ENCODE results near the gene DLG5.

The DLG5 gene

DNA sequence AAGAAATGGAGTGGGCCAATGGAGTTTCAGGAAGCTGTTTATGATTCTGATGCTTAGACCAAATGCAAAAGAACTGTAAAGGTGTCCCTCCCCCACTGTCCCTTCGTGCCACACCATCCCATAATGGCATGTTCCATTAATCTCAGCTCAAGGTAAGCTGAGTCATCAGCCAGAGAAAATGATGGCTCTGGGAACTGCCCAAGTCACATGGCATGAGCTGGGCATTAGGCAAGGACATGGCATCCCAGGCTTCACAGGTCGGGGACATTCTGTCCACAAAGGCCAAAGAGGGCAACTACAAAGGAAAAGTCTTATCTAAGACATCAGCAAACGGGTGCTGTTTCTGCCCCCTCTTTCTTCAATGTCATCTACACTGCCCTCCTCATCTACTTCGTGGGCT, 44.9 kb downstream of the DLG5 start:
- no peak for TF ChIP-seq POLR2AphosphoS5 (IDR thresholded peaks at IDR 0.05; ENCODE audit: low read depth, low read length)
- no peak for TF ChIP-seq TAF1 (IDR thresholded peaks at IDR 0.05; ENCODE audit: borderline replicate concordance, insufficient read depth, low read length)
- TF ChIP-seq SIN3A (IDR thresholded peaks at IDR 0.05; ENCODE audit: borderline replicate concordance, insufficient read depth, low read length) = no peak
- TF ChIP-seq, protein P1, sequence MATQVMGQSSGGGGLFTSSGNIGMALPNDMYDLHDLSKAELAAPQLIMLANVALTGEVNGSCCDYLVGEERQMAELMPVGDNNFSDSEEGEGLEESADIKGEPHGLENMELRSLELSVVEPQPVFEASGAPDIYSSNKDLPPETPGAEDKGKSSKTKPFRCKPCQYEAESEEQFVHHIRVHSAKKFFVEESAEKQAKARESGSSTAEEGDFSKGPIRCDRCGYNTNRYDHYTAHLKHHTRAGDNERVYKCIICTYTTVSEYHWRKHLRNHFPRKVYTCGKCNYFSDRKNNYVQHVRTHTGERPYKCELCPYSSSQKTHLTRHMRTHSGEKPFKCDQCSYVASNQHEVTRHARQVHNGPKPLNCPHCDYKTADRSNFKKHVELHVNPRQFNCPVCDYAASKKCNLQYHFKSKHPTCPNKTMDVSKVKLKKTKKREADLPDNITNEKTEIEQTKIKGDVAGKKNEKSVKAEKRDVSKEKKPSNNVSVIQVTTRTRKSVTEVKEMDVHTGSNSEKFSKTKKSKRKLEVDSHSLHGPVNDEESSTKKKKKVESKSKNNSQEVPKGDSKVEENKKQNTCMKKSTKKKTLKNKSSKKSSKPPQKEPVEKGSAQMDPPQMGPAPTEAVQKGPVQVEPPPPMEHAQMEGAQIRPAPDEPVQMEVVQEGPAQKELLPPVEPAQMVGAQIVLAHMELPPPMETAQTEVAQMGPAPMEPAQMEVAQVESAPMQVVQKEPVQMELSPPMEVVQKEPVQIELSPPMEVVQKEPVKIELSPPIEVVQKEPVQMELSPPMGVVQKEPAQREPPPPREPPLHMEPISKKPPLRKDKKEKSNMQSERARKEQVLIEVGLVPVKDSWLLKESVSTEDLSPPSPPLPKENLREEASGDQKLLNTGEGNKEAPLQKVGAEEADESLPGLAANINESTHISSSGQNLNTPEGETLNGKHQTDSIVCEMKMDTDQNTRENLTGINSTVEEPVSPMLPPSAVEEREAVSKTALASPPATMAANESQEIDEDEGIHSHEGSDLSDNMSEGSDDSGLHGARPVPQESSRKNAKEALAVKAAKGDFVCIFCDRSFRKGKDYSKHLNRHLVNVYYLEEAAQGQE (IDR thresholded peaks at IDR 0.05; ENCODE audit: insufficient read depth in 1 of 2, low read depth in 2 of 2, low read length in 2 of 2) = no peak
- TF ChIP-seq FOXP2 (optimal IDR thresholded peaks at IDR 0.05; ENCODE audit: borderline replicate concordance, extremely low read depth, extremely low read length, insufficient read depth) = no peak

DNA sequence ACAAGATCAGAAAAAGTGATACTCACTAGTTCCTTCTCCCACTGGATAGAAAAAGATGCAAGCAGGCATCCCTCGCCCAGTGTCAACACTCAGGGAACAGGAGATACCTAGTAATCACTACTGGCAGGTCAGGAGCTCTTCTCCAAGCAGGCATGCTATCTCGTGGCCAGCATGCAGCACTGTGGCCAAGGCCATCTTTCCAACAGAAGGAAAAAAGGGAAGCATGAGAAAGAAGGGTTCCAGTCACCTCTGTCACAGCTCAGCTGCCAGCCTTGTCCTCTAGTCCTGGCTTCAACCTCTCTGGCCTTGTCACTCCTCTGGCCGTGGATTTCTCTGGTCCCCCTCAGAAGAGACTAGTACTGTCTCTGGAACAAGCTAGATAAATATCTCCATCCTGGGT, 45.3 kb downstream of the DLG5 start:
- no peak for TF ChIP-seq FOXP2 (optimal IDR thresholded peaks at IDR 0.05; ENCODE audit: borderline replicate concordance, extremely low read depth, extremely low read length, insufficient read depth)
- TF ChIP-seq, protein P1 (IDR thresholded peaks at IDR 0.05; ENCODE audit: insufficient read depth in 1 of 2, low read depth in 2 of 2, low read length in 2 of 2) = no peak
- TF ChIP-seq POLR2AphosphoS5 (IDR thresholded peaks at IDR 0.05; ENCODE audit: low read depth, low read length) = no peak
- no peak for TF ChIP-seq SIN3A (IDR thresholded peaks at IDR 0.05; ENCODE audit: borderline replicate concordance, insufficient read depth, low read length)
- no peak for TF ChIP-seq TAF1 (IDR thresholded peaks at IDR 0.05; ENCODE audit: borderline replicate concordance, insufficient read depth, low read length)

GRCh38 chr10:77879710-77880109, 46.8 kb downstream of the DLG5 start:
- TF ChIP-seq, protein P1 (IDR thresholded peaks at IDR 0.05; ENCODE audit: insufficient read depth in 1 of 2, low read depth in 2 of 2, low read length in 2 of 2) = no peak
- no peak for TF ChIP-seq POLR2AphosphoS5 (IDR thresholded peaks at IDR 0.05; ENCODE audit: low read depth, low read length)
- no peak for TF ChIP-seq FOXP2 (optimal IDR thresholded peaks at IDR 0.05; ENCODE audit: borderline replicate concordance, extremely low read depth, extremely low read length, insufficient read depth)
- no peak for TF ChIP-seq TAF1 (IDR thresholded peaks at IDR 0.05; ENCODE audit: borderline replicate concordance, insufficient read depth, low read length)
- TF ChIP-seq SIN3A (IDR thresholded peaks at IDR 0.05; ENCODE audit: borderline replicate concordance, insufficient read depth, low read length) = no peak

DNA sequence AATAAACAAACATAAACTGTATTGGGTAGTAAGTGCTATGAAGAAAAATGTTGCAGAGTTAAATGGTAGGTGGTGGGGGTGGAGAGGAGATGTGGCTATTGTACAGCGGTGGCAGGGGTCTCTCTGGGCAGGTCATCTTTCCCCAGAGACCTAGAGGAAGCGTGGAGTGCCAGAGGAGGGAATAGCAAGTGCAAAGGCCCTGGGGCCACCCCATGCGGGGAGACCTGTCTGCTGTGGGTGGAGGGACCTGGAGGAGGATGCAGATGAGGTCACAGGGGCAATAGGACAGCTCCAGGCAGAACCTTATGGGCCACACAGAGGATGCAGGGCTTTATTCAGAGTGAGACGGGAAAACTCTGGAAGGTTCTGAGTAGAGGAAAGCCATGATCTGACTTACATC, 47.5 kb downstream of the DLG5 start:
- no peak for TF ChIP-seq FOXP2 (optimal IDR thresholded peaks at IDR 0.05; ENCODE audit: borderline replicate concordance, extremely low read depth, extremely low read length, insufficient read depth)
- no peak for TF ChIP-seq SIN3A (IDR thresholded peaks at IDR 0.05; ENCODE audit: borderline replicate concordance, insufficient read depth, low read length)
- TF ChIP-seq POLR2AphosphoS5 (IDR thresholded peaks at IDR 0.05; ENCODE audit: low read depth, low read length) = no peak
- TF ChIP-seq, protein P1 (IDR thresholded peaks at IDR 0.05; ENCODE audit: insufficient read depth in 1 of 2, low read depth in 2 of 2, low read length in 2 of 2) = no peak
- TF ChIP-seq TAF1 (IDR thresholded peaks at IDR 0.05; ENCODE audit: borderline replicate concordance, insufficient read depth, low read length) = no peak

Measured in PFSK-1 (cell line).